ENCODE results near the gene ZNF556. TPM values are rescaled to one million over a fixed set of nuclear protein-coding genes. Genes with fewer than 3 reads are reported as not detected.

ZNF556 gene
- total RNA-seq, 1 experiment from 2014 or later, result not detected

GRCh38 chr19:2847507-2847906, 19.6 kb upstream of the ZNF556 start:
- RAD21 ChIA-PET (ENCODE audit: low non-redundant PET in 1 of 2, low total read pairs in 2 of 2, uncharacterized antibody in 2 of 2, unreplicated experiment in 2 of 2), result no interaction called here
- no peak overlapping the region for H2AFZ ChIP-seq (ENCODE audit: low read depth, low read length, poor library complexity, severe bottlenecking)
- BruUV-seq (replicated peaks), result no TSS peak
- H3K4me1 ChIP-seq (ENCODE audit: control insufficient read depth in 1 of 2, insufficient read depth in 2 of 2, low read length in 2 of 2), result peaks cover 0 to under 1% of the 10 kb centered on the region in 2 experiments; a peak in 1 of 4 replicates
- H3K27me3 ChIP-seq (ENCODE audit: insufficient read depth, low read length), result no peaks in the 10 kb centered on the region
- no peaks in the 10 kb centered on the region for H4K20me1 ChIP-seq (ENCODE audit: insufficient read depth)
- H3K9me2 ChIP-seq (ENCODE audit: insufficient read depth), result no peaks in the 10 kb centered on the region
- H3K4me3 ChIP-seq (replicated peaks in 1 of 2; ENCODE audit: low read depth in 1 of 2, low read length in 2 of 2), result no peak overlapping the region
- POLR2A ChIA-PET, result no interaction called here
- H3K9me3 ChIP-seq (ENCODE audit: control insufficient read depth in 1 of 2, insufficient read depth in 1 of 2, low read depth in 1 of 2, low read length in 2 of 2), result peaks cover 4 to 19% of the 10 kb centered on the region in 2 experiments; a peak in 2 of 4 replicates
- no peaks in the 10 kb centered on the region for H3K79me2 ChIP-seq (ENCODE audit: insufficient read depth, low read length)
- no peak for TF ChIP-seq JUND (IDR thresholded peaks at IDR 0.05)
- no peak for TF ChIP-seq SIN3A (IDR thresholded peaks at IDR 0.05; ENCODE audit: low read depth)
- TF ChIP-seq EZH2 (IDR thresholded peaks at IDR 0.05), result no peak
- TF ChIP-seq YY1 (IDR thresholded peaks at IDR 0.05; ENCODE audit: extremely low read depth, insufficient replicate concordance, low read depth, low read length), result no peak
- TF ChIP-seq FOSL1 (IDR thresholded peaks at IDR 0.05; ENCODE audit: low read depth), result no peak
- no peak for TF ChIP-seq ELF1 (IDR thresholded peaks at IDR 0.05; ENCODE audit: borderline replicate concordance, low read depth)
- no peak for TF ChIP-seq CEBPB (IDR thresholded peaks at IDR 0.05; ENCODE audit: low read depth)
- no peak for TF ChIP-seq RAD21 (IDR thresholded peaks at IDR 0.05; ENCODE audit: low read depth)
- TF ChIP-seq SRF (IDR thresholded peaks at IDR 0.05; ENCODE audit: low read depth), result no peak
- TF ChIP-seq ZBTB33 (IDR thresholded peaks at IDR 0.05; ENCODE audit: extremely low read depth, insufficient replicate concordance, low read length), result no peak
- TF ChIP-seq POLR2AphosphoS5 (IDR thresholded peaks at IDR 0.05; ENCODE audit: low read depth, low read length), result no peak
- TF ChIP-seq REST (IDR thresholded peaks at IDR 0.05; ENCODE audit: low read depth), result no peak
- no peak overlapping the region for H3K9ac ChIP-seq (ENCODE audit: low read length)
- H3K27ac ChIP-seq (ENCODE audit: low read depth, low read length), result no peak overlapping the region
- intact Hi-C loops (cut with micrococcal nuclease), result loop anchor here (10.0 kb wide), 1 partner anchor 87 kb away; no protein-coding TSS in a partner anchor
- ATAC-seq, result no peak
- CTCF ChIA-PET, result no interaction called here
- H3K36me3 ChIP-seq (ENCODE audit: control insufficient read depth in 1 of 2, insufficient read depth in 2 of 2, low read length in 2 of 2), result peaks cover 7 to 14% of the 10 kb centered on the region in 2 experiments; a peak in 3 of 4 replicates
- no peak overlapping the region for H3K4me2 ChIP-seq (ENCODE audit: low read length)
- DNase-seq (ENCODE audit: low read depth, low spot score), result no peak

All from HCT116 (cell line).